ENCODE measurements around the gene N4BP2L2. TPM values are rescaled to one million over a fixed set of nuclear protein-coding genes. Genes with fewer than 3 reads are reported as not detected.

Gene N4BP2L2
- total and polyA plus RNA-seq, 9 of the 15 experiments (the other 6 are each of a cell fraction or from before 2014, with no cell fraction given) = 33.9 to 76.4 (median 48.7) TPM

DNA sequence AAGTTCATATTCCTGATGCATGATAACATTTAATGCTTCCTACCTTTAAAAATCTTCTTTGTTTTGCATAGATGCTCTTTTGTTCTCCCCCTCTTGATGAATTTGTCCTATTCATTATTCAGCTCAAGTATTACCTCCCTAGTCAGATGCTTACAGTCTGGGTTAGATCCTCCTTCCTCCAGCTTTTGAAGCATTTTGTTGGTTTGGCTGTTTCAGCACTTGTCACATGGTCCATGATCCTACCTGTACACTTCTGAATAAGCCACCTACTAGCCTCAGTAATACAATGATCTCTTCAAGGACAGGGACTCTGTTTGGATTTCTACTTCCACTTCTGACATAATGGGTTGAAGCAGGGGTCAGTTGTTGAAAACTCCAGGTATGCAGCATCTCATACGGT, 148.1 kb downstream of the N4BP2L2 start (continued):
- no peak for TF ChIP-seq MAZ (CRISPR knock-in tag; conservative IDR thresholded peaks at IDR 0.05 in 1 of 2, IDR thresholded peaks at IDR 0.05 in 1 of 2)
- no peak for TF ChIP-seq ZNF75A (CRISPR knock-in tag; IDR thresholded peaks at IDR 0.05)
- TF ChIP-seq POLR2H (tag; IDR thresholded peaks at IDR 0.05; ENCODE audit: low read depth) = no peak

DNA sequence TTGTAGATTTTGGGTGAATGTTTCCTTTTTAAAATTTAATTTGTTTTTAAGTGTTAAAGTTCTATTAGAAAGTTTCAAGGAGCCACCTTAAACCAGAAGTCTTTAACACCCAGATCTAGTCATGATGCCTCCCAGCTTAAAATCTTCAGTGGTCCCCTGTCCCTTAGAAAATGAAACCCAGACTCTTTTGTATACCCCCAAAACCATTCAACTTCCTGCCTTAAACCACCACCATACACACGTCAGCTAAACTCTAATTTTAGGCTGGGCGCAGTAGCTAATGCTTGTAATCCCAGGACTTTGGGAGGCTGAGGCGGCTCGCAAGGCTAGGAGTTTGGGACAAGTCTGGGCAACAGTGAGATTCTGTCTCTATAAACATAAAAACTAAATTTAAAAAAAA, 148.5 kb downstream of the N4BP2L2 start:
- WGBS (ENCODE audit: insufficient coverage, low coverage, missing lambda C conversion rate) = 100% methylated on average over 4 of the region's 4 CpGs
- Histone ChIP-seq H3K4me3 (no peak overlapping the region), H3K4me2 (ENCODE audit: insufficient read depth, low read length) (no peak overlapping the region), H3K9ac (ENCODE audit: insufficient read depth in 1 of 2, low read depth in 2 of 2, low read length in 2 of 2) (no peak overlapping the region), H3K4me1 (replicated peaks in 1 of 2; ENCODE audit: control insufficient read depth in 2 of 2, insufficient read depth in 2 of 2, low read length in 2 of 2) (no peaks in the 10 kb centered on the region), H3K9me3 (replicated peaks; ENCODE audit: control insufficient read depth, insufficient read depth, low read depth, low read length) (no peaks in the 10 kb centered on the region), H2AFZ (ENCODE audit: low read depth, low read length) (no peak overlapping the region), H3K79me2 (ENCODE audit: control insufficient read depth, insufficient read depth, low read length) (no peaks in the 10 kb centered on the region), H3K9me1 (ENCODE audit: control insufficient read depth, insufficient read depth, low read length) (no peaks in the 10 kb centered on the region), H4K20me1 (replicated peaks; ENCODE audit: control insufficient read depth, insufficient read depth, low read length) (no peaks in the 10 kb centered on the region), H3K27me3 (ENCODE audit: control insufficient read depth in 2 of 2, insufficient read depth in 2 of 2, low read length in 2 of 2) (no peaks in the 10 kb centered on the region), H3K27ac (ENCODE audit: extremely low read depth, low read depth, low read length) (no peak overlapping the region), H3K36me3 (ENCODE audit: control insufficient read depth, insufficient read depth, low read length) (peaks cover 8% of the 10 kb centered on the region; the same call in 1 of the 3 replicates)
- FAIRE-seq = no peak
- no TSS peak for BruUV-seq (replicated peaks)
- TF ChIP-seq PYGO2 (tag; IDR thresholded peaks at IDR 0.05) (no peak), ARID2 (IDR thresholded peaks at IDR 0.05) (no peak), SMAD3 (CRISPR knock-in tag; conservative IDR thresholded peaks at IDR 0.05) (no peak), COPS2 (conservative IDR thresholded peaks at IDR 0.05) (no peak), HDAC6 (IDR thresholded peaks at IDR 0.05; ENCODE audit: low read depth, low read length) (no peak)
- ChIA-PET CTCF (ENCODE audit: low intra/inter-chr PET ratio) (no interaction called here), POLR2A (no interaction called here)
- ATAC-seq = no peak
- intact Hi-C loops (cut with micrococcal nuclease) = no loop called here
- in situ Hi-C loops (cut with MboI) = no loop called here
- no peak for DNase-seq (ENCODE audit: extremely low read depth in 1 of 4, low spot score in 3 of 4)
